ENCODE data around the gene MRPL16. TPM values are rescaled to one million over a fixed set of nuclear protein-coding genes. Genes with fewer than 3 reads are reported as not detected.
A peak's percentile ranks its signal among the peaks of the same experiment; 100 is the strongest.
"Not testable (repeated sequence)": the region's sequence is repeated elsewhere in the genome, so short reads cannot be mapped to it uniquely, and the experiment has no call there.

The MRPL16 gene
- total RNA-seq, 1 donor from 2014 or later, result 43.2 TPM

- no peak for DNase-seq (ENCODE audit: low read depth)
These were observed 1.6 kb upstream of the MRPL16 start for GRCh38 chr11:59812220-59812619.

GRCh38 chr11:59810911-59811259 lies 307 bp upstream of the MRPL16 start:
- DNase-seq (ENCODE audit: low read depth), result no peak

GRCh38 chr11:59807047-59807610 lies 3.4 kb downstream of the MRPL16 start:
- peak; percentile 41 for DNase-seq (ENCODE audit: low read depth)

GRCh38 chr11:59804061-59804460 lies 6.5 kb downstream of the MRPL16 start:
- DNase-seq (ENCODE audit: low read depth), result no peak

- DNase-seq (ENCODE audit: low read depth), result peak; percentile 55
These were observed 7.9 kb downstream of the MRPL16 start for GRCh38 chr11:59802639-59803176.

GRCh38 chr11:59801981-59802638 lies 8.5 kb downstream of the MRPL16 start:
- peak; percentile 44 for DNase-seq (ENCODE audit: low read depth)

- no peak for DNase-seq (ENCODE audit: low read depth)
These were observed 9.3 kb downstream of the MRPL16 start for GRCh38 chr11:59801160-59801706.

- DNase-seq (ENCODE audit: low read depth), result no peak
These were observed 10.1 kb downstream of the MRPL16 start for GRCh38 chr11:59800390-59801025.

GRCh38 chr11:59794417-59794816 lies 16.2 kb downstream of the MRPL16 start:
- DNase-seq (ENCODE audit: low read depth), result no peak

GRCh38 chr11:59792507-59792906 lies 18.1 kb downstream of the MRPL16 start:
- no peak for DNase-seq (ENCODE audit: low read depth)

- no peak for DNase-seq (ENCODE audit: low read depth)
These were observed 18.9 kb downstream of the MRPL16 start for GRCh38 chr11:59791639-59792038.

- DNase-seq (ENCODE audit: low read depth), result no peak
These were observed 22.8 kb downstream of the MRPL16 start for GRCh38 chr11:59787816-59788215.

GRCh38 chr11:59787255-59787588 lies 23.4 kb downstream of the MRPL16 start:
- DNase-seq (ENCODE audit: low read depth), result no peak

GRCh38 chr11:59785818-59786217 lies 24.8 kb downstream of the MRPL16 start:
- DNase-seq (ENCODE audit: low read depth), result no peak

- DNase-seq (ENCODE audit: low read depth), result not testable (repeated sequence)
These were observed 26.1 kb downstream of the MRPL16 start for GRCh38 chr11:59784441-59784840.

GRCh38 chr11:59783632-59784090 lies 26.9 kb downstream of the MRPL16 start:
- no peak for DNase-seq (ENCODE audit: low read depth)

GRCh38 chr11:59782080-59782479 lies 28.5 kb downstream of the MRPL16 start:
- no peak for DNase-seq (ENCODE audit: low read depth)

GRCh38 chr11:59779487-59779886 lies 31.1 kb downstream of the MRPL16 start:
- peak; percentile 77 for DNase-seq (ENCODE audit: low read depth)

GRCh38 chr11:59778122-59778521 lies 32.5 kb downstream of the MRPL16 start:
- peak; percentile 44 for DNase-seq (ENCODE audit: low read depth)

GRCh38 chr11:59777104-59777503 lies 33.5 kb downstream of the MRPL16 start:
- no peak for DNase-seq (ENCODE audit: low read depth)

GRCh38 chr11:59776210-59777066 lies 34.1 kb downstream of the MRPL16 start:
- peak; percentile 99 for DNase-seq (ENCODE audit: low read depth)

- no peak for DNase-seq (ENCODE audit: low read depth)
These were observed 37.5 kb downstream of the MRPL16 start for GRCh38 chr11:59773083-59773440.

All from renal cortical epithelial cell (primary cell).